ENCODE measurements around the gene SMIM8. TPM values are rescaled to one million over a fixed set of nuclear protein-coding genes. Genes with fewer than 3 reads are reported as not detected.
A peak's percentile ranks its signal among the peaks of the same experiment; 100 is the strongest.

SMIM8 gene, protein sequence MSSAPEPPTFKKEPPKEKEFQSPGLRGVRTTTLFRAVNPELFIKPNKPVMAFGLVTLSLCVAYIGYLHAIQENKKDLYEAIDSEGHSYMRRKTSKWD
- total RNA-seq (10.5 TPM), polyA plus RNA-seq (ENCODE audit: insufficient read depth, low read depth, low replicate concordance) (14.6 TPM)
- long read RNA-seq, donor 1, transcript SMIM8-201 (3 exons, 2,405 nt) = major isoform, 10 of 16 reads
- long read RNA-seq, donor 1, partial matches to known transcripts = 6 of 16 reads
- long read RNA-seq, donor 1, other reads (novel, unspliced or antisense) = 0 of 16 reads
- long read RNA-seq, donor 2, transcript SMIM8-201 (3 exons, 2,405 nt) = major isoform, 8 of 10 reads
- long read RNA-seq, donor 2, partial matches to known transcripts = 0 of 10 reads
- long read RNA-seq, donor 2, other reads (novel, unspliced or antisense) = 0 of 10 reads
- long read RNA-seq, donor 3, transcript SMIM8-201 (3 exons, 2,405 nt) = major isoform, 7 of 9 reads
- long read RNA-seq, donor 3, partial matches to known transcripts = 0 of 9 reads
- long read RNA-seq, donor 3, other reads (novel, unspliced or antisense) = 0 of 9 reads
- long read RNA-seq, donor 4, transcript SMIM8-201 (3 exons, 2,405 nt) = major isoform, 8 of 9 reads
- long read RNA-seq, donor 4, partial matches to known transcripts = 0 of 9 reads
- long read RNA-seq, donor 4, other reads (novel, unspliced or antisense) = 0 of 9 reads
- long read RNA-seq, donor 5, partial matches to known transcripts = 0 of 1 reads
- long read RNA-seq, donor 5, other reads (novel, unspliced or antisense) = 0 of 1 reads
- long read RNA-seq, donor 6, transcript SMIM8-201 (3 exons, 2,405 nt) = major isoform, 12 of 21 reads
- long read RNA-seq, donor 6, partial matches to known transcripts = 7 of 21 reads
- long read RNA-seq, donor 6, other reads (novel, unspliced or antisense) = 0 of 21 reads
- long read RNA-seq, donor 7, transcript SMIM8-201 (3 exons, 2,405 nt) = major isoform, 9 of 15 reads
- long read RNA-seq, donor 7, partial matches to known transcripts = 4 of 15 reads
- long read RNA-seq, donor 7, other reads (novel, unspliced or antisense) = 2 of 15 reads
- long read RNA-seq, donor 8, partial matches to known transcripts = 0 of 3 reads
- long read RNA-seq, donor 8, other reads (novel, unspliced or antisense) = 0 of 3 reads
- long read RNA-seq, donor 9, partial matches to known transcripts = 0 of 4 reads
- long read RNA-seq, donor 9, other reads (novel, unspliced or antisense) = 0 of 4 reads
- long read RNA-seq, donor 10, transcript SMIM8-201 (3 exons, 2,405 nt) = major isoform, 9 of 10 reads
- long read RNA-seq, donor 10, partial matches to known transcripts = 0 of 10 reads
- long read RNA-seq, donor 10, other reads (novel, unspliced or antisense) = 0 of 10 reads

DNA sequence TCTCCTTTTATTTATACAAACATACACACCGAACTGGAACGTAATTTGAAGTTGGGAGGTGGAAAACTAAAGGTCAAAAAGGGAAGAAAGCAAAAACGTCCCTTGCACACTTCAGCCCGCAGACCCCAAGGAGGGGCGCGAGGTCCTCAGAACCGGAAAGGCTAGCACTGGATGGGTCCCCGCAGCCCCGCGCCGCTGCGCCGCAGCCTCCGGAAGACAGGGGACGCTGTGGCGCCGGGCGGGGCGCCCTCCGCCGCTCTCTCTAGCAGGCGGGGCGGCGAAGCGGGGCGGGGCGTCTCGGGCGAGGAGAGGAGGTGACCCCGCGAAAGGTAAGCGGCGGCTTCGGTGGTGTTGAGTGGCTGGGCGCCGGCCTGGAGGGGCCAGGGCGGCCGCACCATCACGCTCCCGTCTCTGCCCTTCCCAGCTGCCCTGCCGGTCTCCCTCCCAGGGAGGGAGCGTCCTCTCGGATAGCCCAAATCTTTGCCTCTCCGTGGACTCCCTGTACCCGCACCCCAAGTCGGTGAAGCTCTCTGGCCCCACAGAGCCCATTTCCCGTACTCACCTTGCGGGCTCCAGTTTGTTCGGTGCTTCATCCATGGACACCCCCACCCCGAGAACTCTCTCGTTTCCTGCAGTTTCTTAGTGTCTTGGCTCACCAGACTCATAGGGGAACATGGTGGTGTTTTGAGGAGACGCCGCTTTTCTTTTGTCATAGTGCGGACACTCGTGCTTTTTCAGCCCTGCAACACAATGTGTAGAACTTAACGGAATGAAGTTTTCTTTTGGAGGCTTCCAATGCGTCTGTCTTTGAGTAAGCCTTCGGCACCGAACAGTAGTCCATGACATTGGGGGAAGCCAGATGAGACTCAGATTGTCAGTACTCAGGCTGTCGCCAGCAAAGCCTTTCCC, at the start of gene SMIM8:
TSS of gene SMIM8 (plus strand) at position 285 of the 909 bp plus-strand sequence. CDS start 14,444 bp downstream, outside the sequence.
- peak within 1 kb of the TSS; percentile 87 to 94 (median 90) for H3K9ac ChIP-seq (ENCODE audit: low read length in 3 of 3)
- FAIRE-seq (no peak), DNase-seq (peak; percentile 89 to 94 (median 91))
- no peaks in the 10 kb centered on the region for H3K9me3 ChIP-seq (ENCODE audit: control insufficient read depth in 2 of 3, insufficient read depth in 1 of 3, low read length in 3 of 3)
- peak within 1 kb of the TSS; percentile 70 to 75 for H3K27ac ChIP-seq (ENCODE audit: low read depth in 2 of 2, low read length in 2 of 2)
- H3K4me3 ChIP-seq (ENCODE audit: low read length in 3 of 3) = peak within 1 kb of the TSS; percentile 91 to 99 (median 97)
- intact Hi-C loops (cut with DNase I) = no loop called here
- no peaks in the 10 kb centered on the region for H3K36me3 ChIP-seq (ENCODE audit: control insufficient read depth in 2 of 3, insufficient read depth in 3 of 3, low read length in 3 of 3)
- no peaks in the 10 kb centered on the region for H3K27me3 ChIP-seq (ENCODE audit: control insufficient read depth, insufficient read depth, low read length)
- no peaks in the 10 kb centered on the region for H3K4me1 ChIP-seq (ENCODE audit: control insufficient read depth in 2 of 3, insufficient read depth in 2 of 3, low read depth in 1 of 3, low read length in 3 of 3)
- TF ChIP-seq, protein P1, sequence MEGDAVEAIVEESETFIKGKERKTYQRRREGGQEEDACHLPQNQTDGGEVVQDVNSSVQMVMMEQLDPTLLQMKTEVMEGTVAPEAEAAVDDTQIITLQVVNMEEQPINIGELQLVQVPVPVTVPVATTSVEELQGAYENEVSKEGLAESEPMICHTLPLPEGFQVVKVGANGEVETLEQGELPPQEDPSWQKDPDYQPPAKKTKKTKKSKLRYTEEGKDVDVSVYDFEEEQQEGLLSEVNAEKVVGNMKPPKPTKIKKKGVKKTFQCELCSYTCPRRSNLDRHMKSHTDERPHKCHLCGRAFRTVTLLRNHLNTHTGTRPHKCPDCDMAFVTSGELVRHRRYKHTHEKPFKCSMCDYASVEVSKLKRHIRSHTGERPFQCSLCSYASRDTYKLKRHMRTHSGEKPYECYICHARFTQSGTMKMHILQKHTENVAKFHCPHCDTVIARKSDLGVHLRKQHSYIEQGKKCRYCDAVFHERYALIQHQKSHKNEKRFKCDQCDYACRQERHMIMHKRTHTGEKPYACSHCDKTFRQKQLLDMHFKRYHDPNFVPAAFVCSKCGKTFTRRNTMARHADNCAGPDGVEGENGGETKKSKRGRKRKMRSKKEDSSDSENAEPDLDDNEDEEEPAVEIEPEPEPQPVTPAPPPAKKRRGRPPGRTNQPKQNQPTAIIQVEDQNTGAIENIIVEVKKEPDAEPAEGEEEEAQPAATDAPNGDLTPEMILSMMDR (IDR thresholded peaks at IDR 0.05; ENCODE audit: borderline replicate concordance, extremely low read depth, insufficient read depth) = peak; percentile 92

DNA sequence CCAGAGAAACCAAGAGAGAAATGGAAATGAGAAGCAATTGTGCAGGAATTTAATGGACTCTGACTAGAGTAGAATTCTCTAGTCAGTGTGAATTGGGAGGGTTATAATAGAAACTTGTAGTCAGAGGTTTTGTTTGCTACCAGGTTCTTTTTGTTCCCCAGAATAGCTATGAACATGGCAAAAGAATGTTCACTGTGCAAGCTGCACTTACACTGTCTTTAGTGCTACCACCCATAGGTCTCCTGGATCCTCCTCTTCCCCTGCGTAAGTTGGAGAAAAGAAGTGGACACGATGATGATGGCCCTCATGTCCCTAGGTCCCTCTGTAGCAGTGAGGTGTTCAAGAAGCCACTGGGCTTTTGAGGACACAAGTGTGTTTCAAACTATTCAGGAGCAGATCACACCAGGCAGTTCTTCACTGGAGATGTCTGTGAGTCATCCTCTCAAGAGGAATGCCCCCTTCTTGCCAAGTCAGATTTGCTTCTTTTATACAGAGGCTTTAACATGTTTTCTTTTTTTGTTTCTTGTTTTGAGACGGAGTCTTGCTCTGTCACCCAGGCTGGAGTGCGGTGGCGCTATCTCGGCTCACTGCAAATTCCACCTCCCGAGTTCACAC, 47.6 kb upstream of the SMIM8 start:
- no peaks in the 10 kb centered on the region for H3K27me3 ChIP-seq (ENCODE audit: control insufficient read depth, insufficient read depth, low read length)
- no peak overlapping the region for H3K4me3 ChIP-seq (ENCODE audit: low read length in 3 of 3)
- no peak overlapping the region for H3K9ac ChIP-seq (ENCODE audit: low read length in 3 of 3)
- DNase-seq (no peak), FAIRE-seq (no peak)
- no peak overlapping the region for H3K27ac ChIP-seq (ENCODE audit: low read depth in 2 of 2, low read length in 2 of 2)
- intact Hi-C loops (cut with DNase I) = no loop called here
- H3K9me3 ChIP-seq (ENCODE audit: control insufficient read depth in 2 of 3, insufficient read depth in 1 of 3, low read length in 3 of 3) = no peaks in the 10 kb centered on the region
- no peaks in the 10 kb centered on the region for H3K4me1 ChIP-seq (ENCODE audit: control insufficient read depth in 2 of 3, insufficient read depth in 2 of 3, low read depth in 1 of 3, low read length in 3 of 3)
- TF ChIP-seq, protein P1 (IDR thresholded peaks at IDR 0.05; ENCODE audit: borderline replicate concordance, extremely low read depth, insufficient read depth) = no peak
- H3K36me3 ChIP-seq (ENCODE audit: control insufficient read depth in 2 of 3, insufficient read depth in 3 of 3, low read length in 3 of 3) = no peaks in the 10 kb centered on the region

Measured in kidney (tissue), 22 donors.